CMK (cell line): ENCODE results near the gene FILIP1L.

Experiments
- DNase-seq: peaks from one replicate; pipeline ENCODE4 v3.0.0-alpha.2; 2010; ENCODE audit warnings: low read depth

FILIP1L gene

DNA sequence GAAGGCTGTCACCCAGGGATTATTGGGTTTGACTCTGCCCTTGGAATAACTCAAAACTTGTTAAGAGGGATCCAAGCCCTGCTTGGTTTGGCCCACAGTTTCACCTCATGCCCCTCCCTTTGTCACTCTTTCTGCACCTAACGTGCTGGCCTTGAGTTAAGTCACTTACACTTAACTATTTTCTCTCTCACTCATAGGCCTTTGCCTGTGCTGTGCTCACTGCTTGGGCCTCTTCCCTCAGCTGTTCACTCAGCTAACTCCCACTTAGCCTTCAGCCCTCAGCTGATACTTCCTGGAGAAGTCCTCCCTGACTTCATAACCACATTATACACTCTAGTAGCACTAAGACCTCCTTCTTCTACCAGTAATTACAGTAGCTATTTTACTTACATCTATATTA lies 163.4 kb downstream of the FILIP1L start:
- no peak for DNase-seq

DNA sequence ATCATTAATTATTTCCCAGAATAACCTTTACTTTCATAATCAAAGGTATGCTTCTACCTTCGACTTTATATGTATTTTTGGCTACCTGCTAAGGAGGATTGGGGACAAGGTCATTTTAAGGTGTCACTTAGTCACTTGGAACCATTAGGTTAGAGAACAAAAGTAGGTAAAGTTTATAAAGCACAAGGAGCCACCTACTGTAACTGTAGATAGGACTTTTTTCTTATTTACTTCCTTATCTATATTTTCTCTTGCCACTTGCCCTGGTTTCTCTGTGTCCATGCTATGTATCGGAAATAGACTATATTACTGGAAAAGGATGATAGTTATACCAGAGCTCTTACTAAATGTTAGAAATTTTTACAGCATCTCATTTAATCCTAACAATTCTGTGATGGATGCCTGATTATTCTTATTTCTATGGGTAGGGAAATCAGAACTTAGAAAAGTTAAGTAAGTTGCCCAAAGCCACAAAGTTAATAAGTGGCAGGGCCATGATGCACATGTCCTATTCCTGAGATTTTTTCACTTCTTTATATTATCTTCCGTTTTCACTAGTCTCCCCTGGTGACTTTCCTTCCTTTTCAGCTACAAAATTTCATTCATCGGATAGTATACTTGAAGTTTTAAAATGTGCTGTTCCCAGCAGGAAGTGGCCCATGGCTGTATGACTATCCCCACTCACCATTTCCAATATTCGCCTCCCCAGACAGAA lies 164.2 kb downstream of the FILIP1L start:
- no peak for DNase-seq

DNA sequence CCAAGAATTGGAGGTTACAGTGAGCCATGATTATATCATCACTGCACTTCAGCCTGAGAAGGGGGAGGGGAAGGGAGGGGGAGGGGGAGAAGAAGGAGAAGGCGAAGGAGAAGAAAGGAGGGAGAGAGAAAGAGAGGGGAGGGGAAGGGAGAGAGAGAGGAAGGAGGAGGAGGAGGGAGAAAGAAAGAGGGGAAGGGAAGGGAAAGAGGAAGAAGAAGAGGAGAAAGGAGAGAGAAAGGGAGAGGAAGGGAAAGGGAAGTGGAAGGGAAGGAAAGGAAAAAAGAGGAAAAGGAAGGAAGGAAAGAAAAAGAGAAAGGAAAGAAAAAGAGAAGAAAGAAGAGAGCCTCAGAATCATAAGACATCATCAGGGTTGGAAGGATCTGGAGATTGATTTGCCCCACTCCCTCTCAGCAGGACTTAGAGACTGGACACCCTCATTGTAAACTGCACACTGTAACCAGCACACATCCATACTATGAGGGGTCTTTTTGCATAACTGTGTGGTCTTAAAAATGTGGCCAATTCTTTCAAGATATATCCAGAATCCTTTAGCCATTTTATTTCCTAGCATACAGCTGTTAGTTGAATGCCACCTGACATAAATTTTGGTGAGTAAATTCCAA lies 165.7 kb downstream of the FILIP1L start:
- DNase-seq: no peak

DNA sequence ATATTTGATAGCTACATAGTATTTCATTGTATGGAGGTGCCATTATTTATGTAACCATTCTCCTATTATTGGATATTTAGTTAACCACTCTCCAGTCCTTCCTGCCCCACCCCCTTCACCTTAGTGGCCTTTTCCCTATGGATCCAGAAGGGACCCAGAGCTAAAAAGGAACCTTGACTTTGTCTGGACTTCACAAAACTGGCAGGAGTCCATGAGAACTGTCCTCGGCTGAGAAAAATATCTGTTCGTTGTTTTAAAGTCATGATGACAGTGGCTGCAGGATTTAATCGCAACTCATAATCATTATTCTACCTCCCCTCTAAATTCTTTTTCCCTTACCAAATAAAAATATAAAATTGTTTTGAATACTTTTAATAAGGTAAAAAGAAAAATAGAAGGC lies 166.9 kb downstream of the FILIP1L start:
- no peak for DNase-seq

DNA sequence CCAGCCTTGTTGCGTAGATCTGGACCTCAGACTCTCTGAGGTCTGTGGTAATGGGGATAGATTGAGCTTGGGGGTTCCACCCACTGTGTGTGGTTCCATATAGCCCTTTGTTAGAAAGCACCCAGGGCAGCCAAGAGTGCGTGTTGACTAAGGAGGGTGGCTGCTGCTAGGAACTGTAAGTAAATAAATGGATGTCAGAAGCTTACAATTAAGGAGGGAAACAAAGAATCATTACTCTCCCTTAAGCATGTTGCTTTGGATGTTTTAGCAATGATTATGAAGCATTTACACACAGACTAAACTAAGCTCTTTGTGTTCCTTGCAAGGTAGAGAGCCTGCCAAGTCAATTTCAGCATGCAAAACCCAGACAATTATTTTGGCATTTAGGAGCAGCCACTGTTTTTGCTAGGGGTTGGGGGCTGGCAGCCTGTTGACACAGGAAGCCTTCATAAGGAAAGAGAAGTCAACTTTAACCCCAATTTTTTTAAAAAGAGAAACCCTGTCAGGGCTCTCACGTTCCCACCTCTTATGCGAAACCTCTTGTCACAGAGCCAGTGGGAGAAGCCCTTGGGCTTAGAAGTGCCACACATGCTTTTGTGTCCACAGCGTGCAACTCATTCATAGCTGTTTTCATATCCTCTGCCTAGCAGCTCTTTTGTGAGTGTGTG lies 168.8 kb downstream of the FILIP1L start:
- no peak for DNase-seq

DNA sequence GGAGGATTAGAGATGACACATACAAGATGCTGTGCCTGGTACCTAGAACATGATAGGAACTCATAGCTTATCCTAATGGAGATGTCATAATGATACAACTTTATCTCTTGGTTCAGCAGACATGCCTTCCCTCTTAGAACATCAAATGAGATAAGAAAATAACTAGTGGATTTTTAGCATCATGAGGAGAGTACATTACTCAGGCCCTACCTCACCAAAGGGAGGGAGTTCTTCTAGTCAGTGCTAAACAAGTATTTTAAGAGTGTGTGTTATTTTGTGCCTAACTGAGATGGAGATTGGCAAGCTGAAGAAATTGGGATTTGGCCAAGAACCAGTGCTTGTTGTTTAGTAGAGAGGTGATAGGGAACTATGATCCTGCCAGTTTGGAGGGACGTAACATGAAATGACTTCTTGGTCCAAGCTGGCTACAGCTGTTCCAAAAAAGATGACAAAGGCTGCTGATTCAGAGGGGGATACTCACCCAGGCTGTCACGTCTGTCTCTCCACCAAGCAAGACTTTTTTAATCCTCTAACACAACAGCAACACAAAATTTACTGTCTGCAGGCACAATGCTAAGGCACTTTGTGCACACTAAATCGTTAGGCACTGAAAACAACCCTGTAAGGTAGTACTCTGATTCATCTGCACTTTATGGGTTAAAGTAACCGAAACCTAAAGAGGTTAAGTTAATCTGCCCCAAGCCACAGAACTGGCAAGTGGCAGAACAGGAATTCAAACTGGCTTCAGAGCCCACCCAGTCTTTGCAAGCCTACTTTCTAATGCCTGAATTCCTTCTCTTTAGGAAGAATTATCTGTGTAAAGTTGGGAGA lies 170.2 kb downstream of the FILIP1L start:
- no peak for DNase-seq

DNA sequence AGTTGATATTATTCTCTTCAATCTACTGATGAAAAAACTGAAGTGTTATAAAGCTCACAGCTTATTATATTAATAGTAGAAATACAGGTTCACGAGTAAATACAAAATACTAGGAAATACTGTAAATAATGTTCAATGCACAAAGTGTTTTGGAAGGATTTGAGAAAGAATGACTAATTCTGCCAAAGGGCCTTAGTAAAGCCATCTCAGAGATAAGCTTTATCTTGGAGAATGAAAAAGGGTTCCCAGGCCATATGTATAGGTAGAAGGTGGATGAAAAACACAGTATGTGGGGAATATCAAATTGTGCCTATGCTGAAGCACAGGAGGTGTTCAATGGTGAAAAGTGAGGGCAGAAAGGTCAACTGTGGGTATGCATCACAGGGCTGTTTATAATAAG lies 173.1 kb downstream of the FILIP1L start:
- DNase-seq: no peak

DNA sequence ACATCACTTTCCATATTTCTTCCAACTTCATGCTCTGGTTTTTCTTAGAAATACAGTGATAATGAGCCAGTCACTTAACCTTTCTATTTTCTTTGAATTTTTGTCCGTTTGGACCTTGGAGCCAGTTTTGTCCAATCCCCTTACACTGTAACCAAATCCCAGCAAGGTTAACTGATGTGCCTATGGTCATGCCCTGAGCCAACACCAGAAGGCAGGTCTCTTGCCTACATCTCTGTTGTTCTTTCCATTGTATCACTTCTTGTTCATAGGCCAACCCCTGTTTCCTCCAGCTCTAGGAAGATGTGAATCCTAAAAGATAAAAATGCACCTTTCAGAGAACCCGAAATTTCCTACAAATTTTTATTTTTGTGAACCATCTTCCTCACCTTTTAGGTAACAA lies 174.0 kb downstream of the FILIP1L start:
- DNase-seq: no peak

DNA sequence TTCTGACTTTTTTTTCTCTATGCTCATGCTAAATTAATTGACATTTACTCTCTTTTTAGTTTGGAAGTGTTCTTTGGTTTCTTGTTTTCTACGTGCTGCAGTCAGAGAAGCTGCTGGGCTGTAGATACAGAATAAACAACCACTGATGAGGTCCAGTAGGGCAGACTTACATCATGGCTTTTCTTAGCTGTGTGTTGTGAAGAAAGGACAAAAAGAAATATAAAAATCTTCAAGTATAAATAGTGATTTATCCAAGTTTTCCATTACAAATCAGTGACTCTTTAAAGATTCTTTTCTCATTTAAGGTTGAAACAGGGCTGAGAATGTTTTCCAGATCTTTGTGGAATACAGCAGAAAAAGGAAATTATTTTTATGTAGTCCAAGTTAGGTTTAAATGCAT lies 174.4 kb downstream of the FILIP1L start:
- no peak for DNase-seq

DNA sequence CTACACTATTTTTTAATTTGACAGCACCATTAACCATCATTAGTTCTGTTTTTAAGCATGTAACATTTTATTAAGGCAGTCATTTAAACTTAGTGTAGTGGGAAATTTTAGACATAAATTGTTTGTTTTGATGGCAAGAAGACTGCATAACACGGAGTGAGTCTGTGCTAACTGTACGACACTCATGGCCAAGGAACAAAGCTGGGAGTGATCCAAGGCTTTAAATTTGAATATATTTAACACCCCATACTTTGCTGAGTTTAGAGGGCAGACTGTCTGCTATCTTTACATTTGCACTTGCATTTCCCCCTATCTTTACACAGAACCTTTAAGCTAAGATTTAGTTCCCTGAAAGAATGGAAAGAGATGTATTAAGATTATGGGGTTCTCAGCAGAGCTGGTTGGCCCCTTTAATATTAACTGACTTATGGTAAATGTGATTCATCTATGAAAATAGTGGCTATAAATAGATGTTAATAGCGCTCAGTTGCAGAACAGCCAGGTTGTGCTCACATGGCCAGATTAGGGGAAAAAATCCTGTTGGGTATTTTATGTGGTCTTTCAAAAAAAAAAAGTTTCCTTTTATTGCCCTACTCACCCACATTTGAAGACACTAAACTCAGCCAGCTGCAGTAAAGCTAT lies 175.9 kb downstream of the FILIP1L start:
- no peak for DNase-seq

DNA sequence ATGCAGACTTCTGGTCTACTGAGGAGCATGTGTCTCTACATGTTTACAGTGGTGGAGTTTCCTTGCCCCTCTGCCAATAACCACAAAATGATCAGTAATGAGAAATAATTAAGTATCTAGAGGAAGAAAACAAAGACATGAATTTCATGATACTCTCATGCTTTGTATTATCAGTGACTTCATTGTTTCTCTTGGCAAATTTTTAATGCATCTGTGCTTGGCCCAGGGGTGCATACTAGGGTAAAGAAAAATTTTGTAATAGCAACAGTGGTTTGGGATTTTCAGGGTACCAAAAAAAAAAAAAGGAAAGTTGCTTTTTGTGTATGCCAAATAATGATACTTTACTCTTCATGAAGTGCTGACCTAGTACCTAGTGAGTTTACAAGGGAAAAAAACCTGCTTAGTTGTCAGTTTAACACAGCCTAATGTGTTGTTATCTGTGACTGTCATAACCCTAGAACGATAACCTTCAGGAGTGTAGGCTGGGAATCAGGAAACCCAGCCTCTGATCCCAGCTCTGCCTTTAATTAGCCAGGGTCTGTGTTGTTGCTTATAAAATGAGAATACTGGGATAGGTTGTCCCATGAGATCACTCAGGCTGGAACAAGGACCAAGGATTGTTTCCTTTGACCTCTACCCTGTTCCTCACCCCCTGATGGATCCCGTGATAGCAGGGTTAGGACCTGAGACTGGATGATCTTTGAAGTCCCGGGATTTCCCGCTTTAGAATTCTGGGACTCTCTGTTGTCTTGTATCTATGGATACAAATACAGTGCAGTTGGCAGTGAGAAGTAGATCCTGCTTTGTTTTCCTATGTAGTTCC lies 179.1 kb downstream of the FILIP1L start:
- no peak for DNase-seq

DNA sequence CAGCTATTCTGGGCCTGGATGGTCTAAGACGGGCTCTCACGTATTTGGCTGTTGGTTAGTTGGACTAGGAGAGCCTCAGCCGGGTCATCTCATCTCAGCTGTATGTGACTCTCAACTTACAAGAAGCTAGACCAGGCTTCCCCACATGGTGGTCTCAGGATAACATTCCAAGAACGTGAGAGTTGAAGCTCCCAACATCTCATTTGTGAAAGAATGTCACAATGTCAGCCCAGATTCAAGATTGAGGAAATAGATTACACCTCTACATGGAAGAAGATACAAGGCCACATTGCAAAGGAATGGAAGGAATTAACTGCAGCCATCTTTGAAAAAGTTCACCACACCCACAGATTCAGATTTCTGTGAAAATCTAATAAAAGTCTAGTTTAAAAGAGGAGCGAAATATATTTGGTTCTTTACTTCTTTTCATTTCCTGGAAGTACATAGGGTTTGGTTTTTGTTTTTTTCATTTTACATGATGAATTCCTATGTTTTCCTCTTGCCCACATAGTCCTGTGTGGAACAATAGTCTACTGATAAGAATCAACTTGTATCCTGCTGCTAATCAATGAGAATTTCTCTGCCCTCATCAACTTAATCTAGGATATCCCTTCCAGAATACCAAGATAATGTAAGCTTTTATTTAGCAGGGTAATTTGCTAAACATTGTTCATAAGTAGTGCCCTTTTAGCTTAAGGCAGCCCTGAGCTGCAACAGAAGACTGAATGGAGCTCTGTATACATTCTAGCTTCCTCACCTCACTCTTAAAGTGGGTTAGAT lies 180.1 kb downstream of the FILIP1L start:
- no peak for DNase-seq

DNA sequence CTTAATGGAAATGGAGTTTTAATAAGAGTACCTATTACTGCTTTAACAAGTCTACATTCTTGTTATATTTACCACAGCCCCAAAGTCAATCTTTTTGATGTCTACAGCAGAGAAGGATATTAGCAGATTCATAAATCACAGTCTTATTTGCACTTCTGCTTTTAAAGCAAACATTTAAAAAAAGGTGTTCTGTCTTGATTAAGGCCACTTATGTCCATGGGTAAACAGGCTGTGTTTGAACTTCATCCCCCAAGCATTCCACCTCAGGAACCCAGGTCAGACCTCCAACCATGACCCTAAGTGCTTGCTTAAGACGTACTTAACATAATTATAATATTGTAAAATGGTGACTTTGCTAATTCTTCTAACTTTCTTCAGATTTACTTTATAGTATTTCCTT lies 183.2 kb downstream of the FILIP1L start:
- no peak for DNase-seq

DNA sequence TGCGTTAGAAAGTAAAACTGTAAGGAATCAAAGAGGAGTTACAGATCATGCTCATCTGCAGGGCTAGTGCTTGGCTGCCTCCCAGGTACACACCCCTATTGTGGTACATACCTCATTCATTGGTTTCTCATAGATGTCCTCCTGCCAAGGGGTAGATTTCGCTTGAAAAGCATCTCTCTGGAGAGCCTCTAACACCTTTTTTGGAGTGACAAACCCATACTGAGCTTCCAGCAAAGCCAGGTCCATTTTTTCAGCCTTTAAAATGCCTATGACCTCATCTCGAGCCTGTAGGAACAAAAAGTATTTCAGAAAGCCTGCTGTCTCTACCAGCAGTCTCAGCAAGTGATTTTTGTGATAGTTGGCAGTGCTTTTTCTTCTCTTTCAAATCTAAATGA lies 184.6 kb downstream of the FILIP1L start:
- no peak for DNase-seq

DNA sequence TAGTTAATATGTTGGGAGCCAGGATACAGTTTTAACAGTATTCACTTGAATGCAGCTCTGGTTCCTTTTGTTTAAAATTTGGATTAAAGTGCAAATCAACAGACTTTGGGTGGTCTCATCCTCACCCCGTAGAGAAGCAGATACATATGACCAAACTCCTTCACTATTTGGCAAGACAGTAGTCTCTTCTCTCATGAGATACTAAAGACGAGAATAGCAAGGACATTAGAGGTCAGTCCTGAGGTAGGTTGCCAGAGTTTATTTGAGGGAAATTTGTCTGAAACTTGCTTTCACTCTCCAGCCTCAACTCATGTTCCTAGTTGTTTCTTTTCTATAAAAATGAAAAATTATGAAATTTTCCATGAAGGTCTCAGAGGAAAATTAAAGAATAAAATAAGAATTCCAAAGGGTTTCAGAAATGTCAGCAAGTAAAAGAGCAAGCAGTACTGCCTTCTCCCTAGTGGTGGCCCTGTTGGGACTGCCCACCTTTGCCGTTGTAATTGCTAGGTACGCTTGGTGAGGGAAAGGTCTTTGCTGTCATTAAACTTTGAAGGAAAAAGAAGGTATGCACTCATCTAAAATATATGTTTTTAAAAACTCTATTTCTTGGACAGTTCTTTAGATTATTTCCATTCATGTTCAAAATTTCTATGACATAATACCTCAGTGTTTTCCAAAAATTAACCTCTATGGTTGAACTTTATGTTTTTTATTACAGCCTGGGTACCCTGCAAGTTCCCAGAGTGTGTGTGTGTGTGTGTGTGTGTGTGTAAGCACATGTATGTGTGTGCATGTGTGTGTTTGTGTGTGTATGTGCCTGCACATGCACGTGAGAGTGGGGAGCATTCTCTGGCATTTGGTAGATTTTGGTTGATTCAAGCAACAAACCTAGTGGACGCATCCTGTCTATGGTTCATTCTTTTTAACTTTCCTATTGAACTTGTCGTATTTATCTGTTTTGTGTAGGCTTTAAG lies 185.2 kb downstream of the FILIP1L start:
- DNase-seq: no peak

DNA sequence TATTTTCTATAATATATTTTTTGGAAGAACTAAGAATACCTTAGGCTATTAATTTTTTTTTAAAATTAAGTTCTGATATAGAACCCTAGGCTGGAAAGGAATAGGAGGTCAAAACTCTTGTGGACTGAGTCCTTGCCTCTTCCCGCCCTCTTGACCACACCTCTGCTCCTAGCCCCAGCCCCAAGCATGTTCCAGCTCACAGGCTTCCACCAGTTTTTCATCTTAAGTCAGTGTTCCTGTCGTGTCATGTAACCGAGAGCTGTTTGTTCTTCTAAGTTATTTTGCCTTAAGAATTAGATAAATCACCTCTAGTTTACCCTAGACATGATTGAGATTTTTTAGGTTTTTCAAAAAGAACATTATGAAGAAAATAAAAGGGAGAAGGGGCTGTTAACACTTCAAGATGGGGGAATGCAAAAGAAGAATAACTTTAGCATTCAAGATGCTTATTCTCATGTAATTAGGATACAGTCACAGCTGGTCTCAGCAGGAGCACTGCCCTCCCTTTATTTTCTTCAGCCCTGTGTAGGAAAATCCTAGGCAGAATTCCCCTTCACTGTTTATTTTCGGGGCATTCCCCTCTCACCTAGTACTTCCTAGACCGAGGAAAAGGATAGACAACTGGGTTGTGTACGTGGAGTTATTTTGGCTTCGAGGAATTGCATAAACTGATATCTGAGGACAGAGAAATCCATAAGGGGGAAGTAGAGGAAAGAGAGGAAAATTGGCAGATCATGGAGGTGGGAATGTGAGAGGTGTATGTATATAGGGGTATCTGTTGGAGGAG lies 186.4 kb downstream of the FILIP1L start:
- DNase-seq: no peak

DNA sequence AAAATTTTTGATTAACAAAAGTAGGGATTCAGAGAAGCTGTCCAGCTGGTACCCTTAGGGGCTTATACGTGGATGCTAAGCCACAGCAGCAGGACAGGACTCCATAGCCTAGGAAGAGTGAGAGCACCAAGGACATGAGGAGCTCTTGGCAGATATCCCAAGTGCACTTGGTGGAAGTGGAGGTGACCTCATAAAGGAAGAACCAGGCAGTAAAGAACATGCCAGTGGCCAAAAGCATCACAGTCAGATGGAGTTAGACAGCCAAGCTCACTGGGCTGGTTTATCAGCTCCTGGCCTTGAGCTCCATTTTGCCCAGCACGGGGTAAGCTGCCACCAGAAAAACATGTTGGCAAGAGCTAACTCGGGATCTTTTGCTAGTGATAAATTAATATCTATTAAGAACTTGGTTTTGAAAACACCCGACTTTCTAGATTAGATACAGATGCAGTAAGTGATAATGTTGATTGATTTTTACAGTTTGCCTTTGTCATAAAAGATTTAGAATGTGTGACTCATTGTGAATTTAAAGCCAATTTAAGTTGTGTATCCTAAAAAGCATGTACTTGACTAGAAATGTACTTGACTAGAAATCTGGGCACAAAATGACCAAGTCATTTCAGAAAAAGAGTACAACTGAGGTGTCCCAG lies 188.6 kb downstream of the FILIP1L start:
- DNase-seq: no peak

DNA sequence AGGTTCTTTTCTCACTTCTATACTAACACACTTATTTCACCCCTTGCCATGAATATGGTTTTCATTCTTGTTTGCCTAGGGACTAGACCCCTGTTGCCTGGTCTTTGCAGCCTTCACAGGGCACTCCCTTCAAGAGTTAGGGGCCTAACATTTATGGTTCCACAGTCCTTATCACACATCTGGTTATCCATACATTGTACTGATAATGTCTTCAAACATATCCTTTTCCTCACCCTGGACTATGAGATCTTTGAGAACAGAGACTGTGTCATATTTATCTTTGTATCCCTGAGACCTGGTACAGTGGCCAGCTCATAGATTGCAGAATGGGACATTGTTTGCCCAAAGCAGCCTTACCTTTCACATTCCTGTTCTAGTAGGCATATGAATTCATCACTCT lies 190.4 kb downstream of the FILIP1L start:
- no peak for DNase-seq
